ENCODE data around the gene VGLL3.

Gene VGLL3

GRCh38 chr3:86948822-86949221 lies 42.1 kb downstream of the VGLL3 start:
- DNase-seq: no peak

DNA sequence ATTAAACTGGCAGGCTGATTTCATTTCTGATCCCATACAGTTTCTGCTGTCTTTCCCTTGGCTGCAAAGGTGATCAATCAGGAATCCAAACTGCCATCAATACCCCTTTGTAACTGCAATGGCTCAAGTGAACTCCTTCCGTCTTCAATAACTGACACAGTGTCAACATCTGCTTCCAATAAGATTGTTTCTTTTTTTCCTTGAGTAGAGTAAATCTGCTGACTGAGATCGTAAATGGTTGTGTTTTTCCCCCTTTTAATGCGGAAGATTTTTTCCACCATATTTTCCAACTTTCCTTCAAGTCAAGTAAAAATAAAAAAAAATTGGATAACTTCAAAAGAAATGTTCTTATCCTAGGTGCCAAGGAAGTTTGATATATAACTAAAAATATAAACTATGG lies 48.7 kb downstream of the VGLL3 start:
- no peak for DNase-seq

DNA sequence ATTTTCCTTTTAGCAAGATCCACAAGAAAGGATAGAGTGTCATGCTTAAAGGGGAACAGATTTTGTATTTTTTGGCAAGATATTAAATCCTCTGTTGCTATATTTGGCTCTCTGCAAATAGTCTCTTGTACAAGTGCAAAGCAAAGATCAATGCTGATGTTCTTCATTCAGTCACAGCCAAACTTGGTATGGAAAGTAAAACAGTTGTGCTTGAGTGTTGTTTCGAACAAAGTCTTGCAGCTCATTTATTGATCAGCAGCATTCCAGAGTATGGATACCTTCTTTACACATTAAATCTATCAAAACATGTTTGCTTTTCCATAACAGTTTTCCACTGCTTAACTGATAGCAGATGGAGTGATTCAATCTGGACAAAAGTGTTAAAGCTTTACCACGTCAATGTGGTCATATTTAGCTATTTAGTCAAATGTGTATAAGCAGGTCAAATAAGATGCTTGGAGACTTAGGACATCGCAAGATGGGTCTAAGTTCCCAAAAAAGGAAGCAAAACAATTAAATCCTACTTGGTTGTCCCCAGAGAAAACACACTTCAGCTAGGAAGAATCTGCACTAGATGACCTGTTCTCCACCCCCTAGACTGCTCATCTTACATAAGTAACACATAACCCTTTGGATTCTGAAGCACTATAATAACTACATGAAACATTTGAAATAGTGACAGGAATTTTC lies 52.4 kb downstream of the VGLL3 start:
- no peak for DNase-seq

GRCh38 chr3:86937306-86937791 lies 53.6 kb downstream of the VGLL3 start:
- no peak for DNase-seq

- DNase-seq: no peak
Observed at GRCh38 chr3:86934851-86935250, 56.1 kb downstream of the VGLL3 start.

- no peak for DNase-seq
Observed at GRCh38 chr3:86930831-86931230, 60.1 kb downstream of the VGLL3 start.

DNA sequence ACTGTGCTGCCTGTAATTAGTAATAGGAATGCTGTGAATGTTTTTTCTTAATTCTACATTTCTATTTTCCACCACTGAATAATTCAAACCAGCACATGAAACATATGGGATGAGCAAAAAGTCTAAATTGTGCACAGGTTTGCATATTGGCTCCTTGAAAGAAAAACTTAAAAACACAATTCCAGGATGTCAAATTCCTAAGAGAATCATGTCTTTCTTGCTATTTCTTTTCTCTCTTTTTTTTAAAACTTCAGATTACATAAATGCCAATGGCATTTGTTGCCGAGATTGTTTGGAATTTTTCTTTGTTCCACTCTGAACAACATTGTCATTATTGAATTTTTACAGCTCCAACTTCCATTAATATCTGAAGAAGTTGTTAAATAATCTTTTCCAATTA lies 60.8 kb downstream of the VGLL3 start:
- DNase-seq: no peak

- no peak for DNase-seq
Observed at GRCh38 chr3:86929046-86929445, 61.9 kb downstream of the VGLL3 start.

GRCh38 chr3:86923071-86923491 lies 67.9 kb downstream of the VGLL3 start:
- no peak for DNase-seq

GRCh38 chr3:86921971-86922680 lies 68.8 kb downstream of the VGLL3 start:
- no peak for DNase-seq

DNA sequence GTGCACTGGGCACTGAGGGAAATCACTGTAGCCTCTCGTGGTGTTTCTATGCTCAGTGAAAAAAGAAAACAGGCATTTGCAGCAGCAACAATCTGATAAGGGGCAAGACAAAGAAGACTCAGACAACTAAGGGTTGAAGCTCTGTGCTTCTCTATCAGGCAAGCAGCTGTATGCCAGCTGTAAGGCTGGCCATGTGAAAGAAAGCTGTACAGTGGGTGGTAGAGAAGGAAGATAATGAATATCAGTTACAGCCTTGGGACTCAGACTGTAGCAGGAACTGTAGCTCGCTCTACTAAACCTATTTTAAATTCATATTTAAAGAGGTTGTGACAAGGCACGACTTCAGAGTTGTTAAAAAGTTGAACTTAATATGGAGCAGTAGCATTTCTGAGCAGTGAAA lies 76.3 kb downstream of the VGLL3 start:
- no peak for DNase-seq

- DNase-seq: no peak
Observed at GRCh38 chr3:86913160-86913559, 77.8 kb downstream of the VGLL3 start.

- DNase-seq: no peak
Observed at GRCh38 chr3:86895202-86895601, 95.7 kb downstream of the VGLL3 start.

DNA sequence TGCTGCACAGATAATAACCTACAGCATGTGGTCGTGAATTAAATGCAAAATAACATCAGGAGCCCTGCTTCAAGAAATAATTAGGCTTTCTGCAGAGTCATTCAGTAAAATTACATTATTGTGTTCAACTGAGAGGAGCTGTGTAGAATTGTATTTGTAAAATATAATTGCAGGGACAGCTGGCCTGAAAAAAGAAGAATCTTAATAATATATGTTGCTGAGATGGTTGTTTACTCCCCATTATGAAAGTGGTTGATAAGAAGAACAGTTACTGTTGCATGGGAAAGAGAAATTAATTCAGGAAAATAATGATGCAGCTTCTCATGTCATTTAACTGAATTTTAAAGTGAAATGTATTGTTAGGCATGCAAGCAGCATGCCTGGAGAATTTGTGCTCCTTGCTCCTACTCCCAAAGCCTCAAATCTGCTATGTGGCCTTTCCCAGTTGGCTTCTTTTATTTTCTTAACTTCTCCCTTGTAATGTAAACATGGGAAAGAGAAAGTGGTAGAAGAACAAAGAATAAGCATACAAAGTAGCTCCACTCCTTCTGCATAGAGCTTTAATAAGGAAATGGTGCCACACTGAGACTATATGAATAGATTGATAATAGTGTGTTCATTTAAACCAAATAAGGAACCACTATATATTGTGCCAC lies 100.1 kb downstream of the VGLL3 start:
- no peak for DNase-seq
